ENCODE data around the gene PNLIPRP1.

DNA sequence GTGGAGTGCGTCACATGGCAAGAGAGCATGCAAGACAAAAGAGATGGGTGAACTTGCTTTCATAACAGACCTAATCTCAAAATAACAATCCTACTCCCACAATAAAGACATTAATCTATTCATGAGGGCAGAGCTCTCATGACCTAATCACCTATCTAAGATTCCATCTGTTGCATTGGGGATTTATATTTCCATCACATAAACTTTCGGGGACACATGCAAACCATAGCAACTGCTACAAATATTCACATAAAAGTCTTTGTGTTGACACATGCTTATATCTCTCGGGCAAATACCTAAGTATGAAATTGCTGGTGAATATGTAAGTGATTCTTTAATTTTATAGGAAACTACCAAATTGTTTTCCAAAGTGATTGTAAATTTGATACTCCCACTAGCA lies 16.0 kb upstream of the PNLIPRP1 start:
- TF ChIP-seq MAX (IDR thresholded peaks at IDR 0.05): no peak
- no peak for TF ChIP-seq EP300 (IDR thresholded peaks at IDR 0.05; ENCODE audit: borderline replicate concordance)
- TF ChIP-seq REST (IDR thresholded peaks at IDR 0.05; ENCODE audit: low read depth): no peak
- no peak for TF ChIP-seq TCF12 (IDR thresholded peaks at IDR 0.05; ENCODE audit: low read depth)
- no peak for TF ChIP-seq TAF1 (IDR thresholded peaks at IDR 0.05; ENCODE audit: low read depth)
- no peak for TF ChIP-seq EGR1 (IDR thresholded peaks at IDR 0.05)
- no peak for TF ChIP-seq FOXM1 (IDR thresholded peaks at IDR 0.05; ENCODE audit: borderline replicate concordance, low read depth)
- TF ChIP-seq ZBTB7A (IDR thresholded peaks at IDR 0.05; ENCODE audit: low read depth): no peak
- no peak for TF ChIP-seq RAD21 (IDR thresholded peaks at IDR 0.05; ENCODE audit: low read depth)

Data from Ishikawa (cell line).